Lower lobe of right lung (tissue), 2 donors: ENCODE data around the gene TLK2. TPM values are rescaled to one million over a fixed set of nuclear protein-coding genes. Genes with fewer than 3 reads are reported as not detected.

Experiments used
- ATAC-seq, 2 donors: fragments of 200-7000 bp; cut with Tn5 transposase; one replicate each; pipeline ENCODE4 v1.9.1; 2020 to 2022; ENCODE audit warnings: mild to moderate bottlenecking in 2 of 2, moderate library complexity in 2 of 2
- DNase-seq: peaks from one replicate; pipeline ENCODE4 v3.0.0-alpha.2; 2020
- H3K27ac ChIP-seq: fragments of 200-600 bp; one replicate; pipeline ENCODE4 v1.8.0; 2022
- H3K27me3 ChIP-seq: fragments of 200-600 bp; one replicate; pipeline ENCODE4 v1.8.0; 2022; ENCODE audit warnings: low read depth
- H3K36me3 ChIP-seq: fragments of 200-600 bp; one replicate; pipeline ENCODE4 v1.8.0; 2022; ENCODE audit warnings: mild to moderate bottlenecking
- H3K4me1 ChIP-seq: fragments of 200-600 bp; one replicate; pipeline ENCODE4 v1.8.0; 2022
- H3K4me3 ChIP-seq: fragments of 200-600 bp; one replicate; pipeline ENCODE4 v1.8.0; 2022; ENCODE audit warnings: mild to moderate bottlenecking
- H3K9me3 ChIP-seq: fragments of 200-600 bp; one replicate; pipeline ENCODE4 v1.8.0; 2022
- CTCF ChIP-seq: fragments of 200-600 bp; IDR thresholded peaks from one replicate; pipeline ENCODE4 v1.8.0; 2022; ENCODE audit warnings: antibody characterized with exemption, mild to moderate bottlenecking
- intact Hi-C: fragments of 100-400 bp; cut with DNase I; formaldehyde crosslinking; loops from one replicate; pipeline ENCODE4 v1.11.0; 2022
- total RNA-seq: library from RNA; stranded (reverse); fragmentation: NEBNext Ultra II Directional; extraction: Animal tissue kit (Norgen Biotek cat#: 25700); gene quantifications from one replicate; pipeline ENCODE4 v1.2.1, GENCODE V29; 2021
- donor health status: DM: no; HTN: yes; CAD: no; lungs with severe emphysema.

Gene TLK2
- total RNA-seq, 1 donor from 2014 or later, result 41.5 TPM

DNA sequence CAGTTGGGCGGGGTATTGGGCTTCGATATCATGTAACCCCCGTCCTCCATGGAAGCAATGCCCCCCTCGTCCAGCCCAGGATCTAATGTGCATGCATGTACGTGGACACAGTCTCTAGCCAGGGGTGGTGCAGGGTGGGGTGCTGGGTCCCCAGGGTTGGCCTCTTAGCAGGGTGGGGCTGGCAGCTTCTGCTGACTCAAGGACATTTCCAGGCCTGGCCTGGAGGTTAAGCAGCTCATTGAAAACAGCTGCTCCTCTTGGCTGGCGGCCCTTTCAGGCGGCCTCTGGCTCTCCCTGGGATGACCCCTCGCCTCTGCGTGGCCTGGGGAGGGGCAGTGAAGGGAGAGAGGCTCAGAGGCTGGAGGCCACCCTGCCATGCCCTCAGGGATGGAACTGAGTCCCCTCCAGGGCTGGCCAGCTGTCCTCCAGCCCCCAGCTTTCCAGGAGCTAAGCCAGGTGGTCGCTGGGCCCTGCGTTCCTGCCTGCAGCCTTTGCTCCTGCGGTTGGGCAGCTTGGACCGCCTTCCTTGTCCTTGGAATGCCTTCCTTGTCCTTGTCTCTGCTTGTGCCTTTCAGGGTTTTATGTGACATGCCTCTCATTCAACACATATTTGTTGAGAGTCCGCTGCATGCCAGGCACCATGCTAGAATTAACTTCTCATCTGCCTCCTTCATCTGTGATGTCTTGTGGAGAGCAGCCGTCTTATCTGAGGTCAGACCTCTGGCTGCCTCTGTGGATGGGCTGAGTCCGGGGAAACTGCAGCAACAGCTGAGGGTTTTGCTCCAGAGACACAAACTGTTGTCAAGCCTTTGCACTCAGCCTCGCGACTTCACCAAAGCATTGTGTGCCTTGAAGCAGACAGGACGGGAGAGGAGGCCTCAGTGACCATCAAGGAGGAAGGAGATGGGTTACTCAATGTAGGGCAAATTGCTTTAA, 175.5 kb downstream of the TLK2 start:
- ATAC-seq (peak; percentile 28 to 57), DNase-seq (peak; percentile 66)
- Histone ChIP-seq H3K27ac (peak overlapping the region; percentile 83), H3K9me3 (no peaks in the 10 kb centered on the region), H3K4me3 (no peak overlapping the region), H3K4me1 (peaks cover 51% of the 10 kb centered on the region), H3K36me3 (no peaks in the 10 kb centered on the region), H3K27me3 (no peaks in the 10 kb centered on the region)
- TF ChIP-seq CTCF, result no peak
- intact Hi-C loops, result no loop called here

- H3K4me1 ChIP-seq, result peaks cover 47% of the 10 kb centered on the region
- intact Hi-C loops, result no loop called here
- no peaks in the 10 kb centered on the region for H3K36me3 ChIP-seq
- no peak for TF ChIP-seq CTCF
- ATAC-seq, result no peak
- no peaks in the 10 kb centered on the region for H3K27me3 ChIP-seq
- no peak overlapping the region for H3K27ac ChIP-seq
- no peak for DNase-seq
- peaks cover 7% of the 10 kb centered on the region for H3K9me3 ChIP-seq
- H3K4me3 ChIP-seq, result no peak overlapping the region
Observed at GRCh38 chr17:62655656-62656055, 177.0 kb downstream of the TLK2 start.

DNA sequence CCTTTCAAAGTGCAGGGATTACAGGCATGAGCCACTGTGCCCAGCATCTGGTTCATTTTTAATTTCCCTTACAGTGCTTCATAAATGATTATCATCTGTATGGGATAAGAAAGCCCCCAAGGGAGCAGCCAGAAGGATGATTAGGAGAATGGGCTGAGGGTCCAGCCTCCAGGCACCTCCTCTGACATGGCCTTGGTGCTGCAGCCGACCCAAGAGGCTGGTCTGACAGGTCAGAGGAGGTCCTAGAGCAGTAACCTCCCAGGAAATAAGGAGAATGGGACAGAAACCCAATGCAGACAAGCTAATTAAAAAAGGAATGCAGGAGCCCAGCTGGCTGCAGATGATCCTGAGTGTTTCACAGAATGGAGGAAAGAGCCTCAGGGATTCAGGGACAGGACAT, 177.8 kb downstream of the TLK2 start:
- Histone ChIP-seq H3K9me3 (peaks cover 11% of the 10 kb centered on the region), H3K27ac (no peak overlapping the region), H3K27me3 (no peaks in the 10 kb centered on the region), H3K4me1 (peaks cover 47% of the 10 kb centered on the region), H3K36me3 (no peaks in the 10 kb centered on the region), H3K4me3 (no peak overlapping the region)
- TF ChIP-seq CTCF, result no peak
- no peak for ATAC-seq
- DNase-seq, result peak; percentile 9
- intact Hi-C loops, result no loop called here

- DNase-seq (no peak), ATAC-seq (no peak)
- Histone ChIP-seq H3K27ac (no peak overlapping the region), H3K4me1 (peaks cover 40% of the 10 kb centered on the region), H3K9me3 (peaks cover 11% of the 10 kb centered on the region), H3K36me3 (no peaks in the 10 kb centered on the region), H3K27me3 (no peaks in the 10 kb centered on the region), H3K4me3 (no peak overlapping the region)
- no peak for TF ChIP-seq CTCF
- intact Hi-C loops, result no loop called here
Observed at GRCh38 chr17:62657145-62657665, 178.6 kb downstream of the TLK2 start.

- TF ChIP-seq CTCF, result no peak
- Histone ChIP-seq H3K4me3 (no peak overlapping the region), H3K27ac (no peak overlapping the region), H3K36me3 (no peaks in the 10 kb centered on the region), H3K4me1 (peaks cover 38% of the 10 kb centered on the region), H3K27me3 (no peaks in the 10 kb centered on the region), H3K9me3 (peaks cover 11% of the 10 kb centered on the region)
- DNase-seq, result peak; percentile 31
- intact Hi-C loops, result no loop called here
- no peak for ATAC-seq
Observed at GRCh38 chr17:62657690-62658089, 179.1 kb downstream of the TLK2 start.
